ENCODE measurements around the gene COL4A6.

COL4A6 gene

GRCh38 chrX:108171671-108172070 is 266.6 kb downstream of the COL4A6 start:
- Histone ChIP-seq H3K9me3 (ENCODE audit: control insufficient read depth, insufficient read depth, low read length) (no peaks in the 10 kb centered on the region), H3K36me3 (ENCODE audit: control insufficient read depth, low read length) (no peaks in the 10 kb centered on the region), H3K79me2 (ENCODE audit: control insufficient read depth, low read length) (no peaks in the 10 kb centered on the region), H3K27me3 (ENCODE audit: control insufficient read depth, low read length) (no peaks in the 10 kb centered on the region), H4K20me1 (ENCODE audit: control insufficient read depth, insufficient read depth, low read depth, low read length) (no peaks in the 10 kb centered on the region), H3K4me1 (ENCODE audit: control insufficient read depth, low read length) (no peaks in the 10 kb centered on the region), H3K4me3 (ENCODE audit: low read length) (no peak overlapping the region), H3K27ac (ENCODE audit: low read depth, low read length) (no peak overlapping the region), H3K9me2 (replicated peaks; ENCODE audit: control insufficient read depth, low read length) (no peaks in the 10 kb centered on the region), H3K4me2 (ENCODE audit: low read length) (no peak overlapping the region), H3F3A (ENCODE audit: control insufficient read depth, insufficient read depth) (no peaks in the 10 kb centered on the region)
- TF ChIP-seq EZH2phosphoT487 (IDR thresholded peaks at IDR 0.05; ENCODE audit: borderline replicate concordance, low read length): no peak
- no peak for TF ChIP-seq CTCF (IDR thresholded peaks at IDR 0.05; ENCODE audit: low read depth, low read length, poor library complexity, severe bottlenecking)

- no peaks in the 10 kb centered on the region for H3K4me1 ChIP-seq (ENCODE audit: control insufficient read depth, low read length)
- H3K27me3 ChIP-seq (ENCODE audit: control insufficient read depth, low read length): no peaks in the 10 kb centered on the region
- H3F3A ChIP-seq (ENCODE audit: control insufficient read depth, insufficient read depth): no peaks in the 10 kb centered on the region
- H3K36me3 ChIP-seq (ENCODE audit: control insufficient read depth, low read length): no peaks in the 10 kb centered on the region
- no peak overlapping the region for H3K27ac ChIP-seq (ENCODE audit: low read depth, low read length)
- H3K79me2 ChIP-seq (ENCODE audit: control insufficient read depth, low read length): no peaks in the 10 kb centered on the region
- no peaks in the 10 kb centered on the region for H4K20me1 ChIP-seq (ENCODE audit: control insufficient read depth, insufficient read depth, low read depth, low read length)
- H3K4me3 ChIP-seq (ENCODE audit: low read length): no peak overlapping the region
- TF ChIP-seq CTCF (IDR thresholded peaks at IDR 0.05; ENCODE audit: low read depth, low read length, poor library complexity, severe bottlenecking): no peak
- no peak for TF ChIP-seq EZH2phosphoT487 (IDR thresholded peaks at IDR 0.05; ENCODE audit: borderline replicate concordance, low read length)
- no peak overlapping the region for H3K4me2 ChIP-seq (ENCODE audit: low read length)
- H3K9me2 ChIP-seq (replicated peaks; ENCODE audit: control insufficient read depth, low read length): no peaks in the 10 kb centered on the region
- no peaks in the 10 kb centered on the region for H3K9me3 ChIP-seq (ENCODE audit: control insufficient read depth, insufficient read depth, low read length)
These were observed 268.5 kb downstream of the COL4A6 start for GRCh38 chrX:108169768-108170167.

GRCh38 chrX:108168961-108169740 is 269.1 kb downstream of the COL4A6 start:
- Histone ChIP-seq H3K9me3 (ENCODE audit: control insufficient read depth, insufficient read depth, low read length) (no peaks in the 10 kb centered on the region), H3F3A (ENCODE audit: control insufficient read depth, insufficient read depth) (no peaks in the 10 kb centered on the region), H3K27ac (ENCODE audit: low read depth, low read length) (no peak overlapping the region), H3K36me3 (ENCODE audit: control insufficient read depth, low read length) (no peaks in the 10 kb centered on the region), H3K79me2 (ENCODE audit: control insufficient read depth, low read length) (no peaks in the 10 kb centered on the region), H3K9me2 (replicated peaks; ENCODE audit: control insufficient read depth, low read length) (no peaks in the 10 kb centered on the region), H3K27me3 (ENCODE audit: control insufficient read depth, low read length) (no peaks in the 10 kb centered on the region), H3K4me2 (ENCODE audit: low read length) (no peak overlapping the region), H3K4me3 (ENCODE audit: low read length) (no peak overlapping the region), H4K20me1 (ENCODE audit: control insufficient read depth, insufficient read depth, low read depth, low read length) (no peaks in the 10 kb centered on the region), H3K4me1 (ENCODE audit: control insufficient read depth, low read length) (no peaks in the 10 kb centered on the region)
- TF ChIP-seq CTCF (IDR thresholded peaks at IDR 0.05; ENCODE audit: low read depth, low read length, poor library complexity, severe bottlenecking): no peak
- no peak for TF ChIP-seq EZH2phosphoT487 (IDR thresholded peaks at IDR 0.05; ENCODE audit: borderline replicate concordance, low read length)

All from DOHH2 (cell line).